OCI-LY1 (cell line): ENCODE data around the gene SLC6A8.

Experiments
- EZH2 ChIP-seq: fragments of 200-600 bp; sonication (generic), shearing (Covaris generic); IDR thresholded peaks from 2 replicates; pipeline ENCODE4 v1.8.0; 2017; ENCODE audit warnings: borderline replicate concordance, mixed run types, mild to moderate bottlenecking, antibody characterized with exemption, low read length, moderate library complexity, mixed read lengths
- TF ChIP-seq, protein P1 (sequence below): fragments of 200-600 bp; sonication (generic), shearing (Covaris generic); IDR thresholded peaks from 2 replicates; pipeline ENCODE4 v1.5.1; 2017; ENCODE audit warnings: mild to moderate bottlenecking, antibody characterized with exemption, low read length, moderate library complexity, mixed read lengths

- TF ChIP-seq, protein P1, sequence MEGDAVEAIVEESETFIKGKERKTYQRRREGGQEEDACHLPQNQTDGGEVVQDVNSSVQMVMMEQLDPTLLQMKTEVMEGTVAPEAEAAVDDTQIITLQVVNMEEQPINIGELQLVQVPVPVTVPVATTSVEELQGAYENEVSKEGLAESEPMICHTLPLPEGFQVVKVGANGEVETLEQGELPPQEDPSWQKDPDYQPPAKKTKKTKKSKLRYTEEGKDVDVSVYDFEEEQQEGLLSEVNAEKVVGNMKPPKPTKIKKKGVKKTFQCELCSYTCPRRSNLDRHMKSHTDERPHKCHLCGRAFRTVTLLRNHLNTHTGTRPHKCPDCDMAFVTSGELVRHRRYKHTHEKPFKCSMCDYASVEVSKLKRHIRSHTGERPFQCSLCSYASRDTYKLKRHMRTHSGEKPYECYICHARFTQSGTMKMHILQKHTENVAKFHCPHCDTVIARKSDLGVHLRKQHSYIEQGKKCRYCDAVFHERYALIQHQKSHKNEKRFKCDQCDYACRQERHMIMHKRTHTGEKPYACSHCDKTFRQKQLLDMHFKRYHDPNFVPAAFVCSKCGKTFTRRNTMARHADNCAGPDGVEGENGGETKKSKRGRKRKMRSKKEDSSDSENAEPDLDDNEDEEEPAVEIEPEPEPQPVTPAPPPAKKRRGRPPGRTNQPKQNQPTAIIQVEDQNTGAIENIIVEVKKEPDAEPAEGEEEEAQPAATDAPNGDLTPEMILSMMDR = no peak
- TF ChIP-seq EZH2 = no peak
Measured at GRCh38 chrX:153651540-153652079, 36.1 kb upstream of the SLC6A8 start.
